DND-41 (cell line): ENCODE results near the gene STXBP6.

ENCODE experiments used
- ATAC-seq: fragments of 200-7000 bp; cut with Tn5 transposase; 3 replicates; pipeline ENCODE4 v1.9.1; 2021; ENCODE audit warnings: low read depth; ENCODE audit not compliant: insufficient read depth
- DNase-seq: peaks from one replicate; pipeline ENCODE4 v3.0.0-alpha.2; 2020
- H2AFZ ChIP-seq: 2 replicates; pipeline ENCODE4 v1.6.0; 2012; ENCODE audit warnings: low read depth, low read length
- H3K27ac ChIP-seq: 2 replicates; pipeline ENCODE4 v1.5.1; 2012; ENCODE audit warnings: low read length, inconsistent platforms
- H3K27me3 ChIP-seq: fragments of 200-600 bp; sonication (generic); 2 replicates; pipeline ENCODE4 v1.6.0; 2012; ENCODE audit warnings: low read length, mild to moderate bottlenecking, inconsistent platforms; ENCODE audit not compliant: insufficient read depth, poor library complexity
- H3K36me3 ChIP-seq: 2 replicates; pipeline ENCODE4 v1.5.1; 2012; ENCODE audit warnings: low read length, inconsistent platforms; ENCODE audit not compliant: insufficient read depth
- H3K4me1 ChIP-seq: 2 replicates; pipeline ENCODE4 v1.5.1; 2012; ENCODE audit warnings: mild to moderate bottlenecking, low read length; ENCODE audit not compliant: insufficient read depth
- H3K4me2 ChIP-seq: 2 replicates; pipeline ENCODE4 v1.6.0; 2012; ENCODE audit warnings: mild to moderate bottlenecking, moderate library complexity, low read length, inconsistent platforms; ENCODE audit not compliant: insufficient read depth
- H3K4me3 ChIP-seq, 2 experiments: fragments of 200-600 bp in 1 of 2; shearing (Covaris generic) in 1 of 2; 2 replicates each; pipeline ENCODE4 v1.5.1; 2012 to 2016; ENCODE audit warnings: inconsistent platforms in 2 of 2, low read length in 2 of 2, mild to moderate bottlenecking in 2 of 2, low read depth in 1 of 2, moderate library complexity in 1 of 2
- H3K79me2 ChIP-seq: 2 replicates; pipeline ENCODE4 v1.6.0; 2012; ENCODE audit warnings: low read length, inconsistent platforms; ENCODE audit not compliant: insufficient read depth
- H3K9ac ChIP-seq: 2 replicates; pipeline ENCODE4 v1.6.0; 2012; ENCODE audit warnings: low read depth, mild to moderate bottlenecking, inconsistent platforms, low read length, moderate library complexity
- H3K9me3 ChIP-seq: 2 replicates; pipeline ENCODE4 v1.5.1; 2012; ENCODE audit warnings: low read length, moderate library complexity, mild to moderate bottlenecking, inconsistent platforms; ENCODE audit not compliant: insufficient read depth, severe bottlenecking
- H4K20me1 ChIP-seq: 2 replicates; pipeline ENCODE4 v1.6.0; 2012; ENCODE audit warnings: low read length; ENCODE audit not compliant: insufficient read depth
- CTCF ChIP-seq: IDR thresholded peaks from 2 replicates; pipeline ENCODE4 v1.5.1; 2012; ENCODE audit warnings: borderline replicate concordance, low read length, moderate library complexity, mild to moderate bottlenecking; ENCODE audit not compliant: poor library complexity, severe bottlenecking; ENCODE audit errors: extremely low read depth
- EZH2 ChIP-seq: IDR thresholded peaks from 3 replicates; pipeline ENCODE4 v1.6.1; 2012; ENCODE audit warnings: borderline replicate concordance, low read depth, mild to moderate bottlenecking, moderate library complexity, low read length, inconsistent platforms; ENCODE audit not compliant: severe bottlenecking

STXBP6 gene

GRCh38 chr14:24895243-24895583 lies 154.7 kb downstream of the STXBP6 start:
- Histone ChIP-seq H2AFZ (no peak overlapping the region), H3K79me2 (no peaks in the 10 kb centered on the region), H3K36me3 (no peaks in the 10 kb centered on the region), H3K9ac (no peak overlapping the region), H3K27ac (no peak overlapping the region), H3K4me2 (no peak overlapping the region), H3K4me3 (no peak overlapping the region), H3K4me1 (no peaks in the 10 kb centered on the region), H3K27me3 (no peaks in the 10 kb centered on the region), H3K9me3 (no peaks in the 10 kb centered on the region), H4K20me1 (no peaks in the 10 kb centered on the region)
- ATAC-seq (no peak), DNase-seq (no peak)
- TF ChIP-seq EZH2 (no peak), CTCF (no peak)

DNA sequence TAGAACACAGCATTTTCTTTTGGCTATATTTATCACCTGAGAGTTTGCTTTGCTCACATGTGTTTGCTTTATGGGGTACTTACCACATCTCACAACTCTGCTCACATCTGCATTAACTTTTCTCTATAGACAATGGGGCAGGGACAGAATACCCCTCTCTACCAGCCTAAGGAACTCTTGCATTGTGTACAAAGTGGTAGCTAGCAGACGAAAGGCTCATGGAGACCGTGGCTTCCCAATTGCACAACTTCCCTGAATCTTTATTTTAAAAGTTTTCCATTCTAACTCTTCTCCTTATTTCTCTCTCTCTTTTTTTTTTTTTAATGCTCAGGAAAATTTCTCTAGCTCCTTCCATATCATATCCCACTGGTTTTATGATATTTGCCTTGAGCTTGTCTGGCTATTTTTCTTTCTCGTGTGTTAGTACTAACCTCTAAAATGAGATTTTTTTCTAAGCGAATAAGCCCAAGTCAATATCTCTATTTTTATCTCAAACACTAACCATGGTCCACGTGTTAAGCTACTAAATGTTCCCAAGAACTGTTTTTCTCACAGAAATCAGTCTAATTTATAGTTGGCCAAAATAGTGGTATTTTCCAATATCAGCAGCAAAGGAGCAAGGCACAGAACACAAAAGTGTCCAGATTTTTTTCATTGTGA lies 155.2 kb downstream of the STXBP6 start:
- no peak overlapping the region for H2AFZ ChIP-seq
- H3K4me2 ChIP-seq: no peak overlapping the region
- H3K79me2 ChIP-seq: no peaks in the 10 kb centered on the region
- H3K27me3 ChIP-seq: no peaks in the 10 kb centered on the region
- TF ChIP-seq EZH2 (no peak), CTCF (no peak)
- H3K9ac ChIP-seq: no peak overlapping the region
- H3K4me1 ChIP-seq: no peaks in the 10 kb centered on the region
- no peak for DNase-seq
- no peak overlapping the region for H3K27ac ChIP-seq
- H3K4me3 ChIP-seq: no peak overlapping the region
- no peaks in the 10 kb centered on the region for H4K20me1 ChIP-seq
- ATAC-seq: no peak
- H3K9me3 ChIP-seq: no peaks in the 10 kb centered on the region
- H3K36me3 ChIP-seq: no peaks in the 10 kb centered on the region

GRCh38 chr14:24892497-24893051 lies 157.4 kb downstream of the STXBP6 start:
- Histone ChIP-seq H3K79me2 (no peaks in the 10 kb centered on the region), H3K4me2 (no peak overlapping the region), H4K20me1 (no peaks in the 10 kb centered on the region), H2AFZ (no peak overlapping the region), H3K4me1 (no peaks in the 10 kb centered on the region), H3K36me3 (no peaks in the 10 kb centered on the region), H3K27me3 (no peaks in the 10 kb centered on the region), H3K27ac (no peak overlapping the region), H3K9me3 (no peaks in the 10 kb centered on the region), H3K9ac (no peak overlapping the region), H3K4me3 (no peak overlapping the region)
- DNase-seq: no peak
- TF ChIP-seq CTCF (no peak), EZH2 (no peak)
- no peak for ATAC-seq
